Fibroblast of the aortic adventitia (primary cell): ENCODE data around the gene BNIPL. TPM values are rescaled to one million over a fixed set of nuclear protein-coding genes. Genes with fewer than 3 reads are reported as not detected.

Source experiments
- DNase-seq: peaks from one replicate; pipeline ENCODE4 v3.0.0-alpha.2; 2010; ENCODE audit warnings: low read depth
- H3K4me3 ChIP-seq: 2 replicates; pipeline ENCODE4 v1.5.1; 2011; ENCODE audit warnings: low read depth, mild to moderate bottlenecking, control low read depth, low read length, moderate library complexity
- total RNA-seq: library from RNA; depleted of rRNA; stranded (reverse); fragments of >200 nt; gene quantifications from 2 replicates; pipeline ENCODE4 v1.2.3, GENCODE V29; 2012; ENCODE audit warnings: low replicate concordance
- TF ChIP-seq, protein P1 (sequence below): IDR thresholded peaks from 2 replicates; pipeline ENCODE4 v1.5.1; 2011; ENCODE audit warnings: mild to moderate bottlenecking, low read length, control low read depth, inconsistent platforms; ENCODE audit not compliant: insufficient read depth

BNIPL gene
- total RNA-seq, 1 donor, result 0.18 TPM

DNA sequence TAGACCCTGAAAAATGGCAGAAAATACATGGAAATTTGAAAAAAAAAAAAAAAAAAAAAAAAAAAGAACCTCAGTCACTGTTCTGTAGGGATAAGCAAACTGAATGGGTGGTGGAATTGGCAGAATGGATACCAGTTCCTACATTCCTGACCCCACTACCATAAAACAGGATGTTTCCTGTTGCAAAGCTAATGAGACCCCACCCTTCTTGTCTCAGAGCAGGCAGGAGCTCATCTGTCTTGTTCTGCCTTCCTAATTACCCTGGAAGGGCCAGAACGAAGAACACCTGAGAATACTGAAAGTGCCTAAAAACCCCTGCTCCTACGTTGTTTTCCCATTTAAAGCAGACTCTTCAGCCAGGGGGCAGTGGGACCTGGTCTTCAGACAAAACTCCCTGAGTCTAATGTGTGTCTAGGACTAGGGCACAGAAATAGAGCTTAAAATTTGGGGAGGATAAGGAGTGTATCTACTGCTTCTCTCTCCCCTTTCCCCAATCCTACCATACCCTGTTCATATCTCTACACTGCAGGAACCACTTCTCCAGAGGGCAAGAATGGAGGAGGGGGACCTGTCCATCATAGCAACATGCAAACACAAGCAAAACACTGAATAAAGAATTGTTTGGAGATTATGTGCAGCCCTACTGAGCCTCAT lies 15.1 kb downstream of the BNIPL start:
- TF ChIP-seq, protein P1, sequence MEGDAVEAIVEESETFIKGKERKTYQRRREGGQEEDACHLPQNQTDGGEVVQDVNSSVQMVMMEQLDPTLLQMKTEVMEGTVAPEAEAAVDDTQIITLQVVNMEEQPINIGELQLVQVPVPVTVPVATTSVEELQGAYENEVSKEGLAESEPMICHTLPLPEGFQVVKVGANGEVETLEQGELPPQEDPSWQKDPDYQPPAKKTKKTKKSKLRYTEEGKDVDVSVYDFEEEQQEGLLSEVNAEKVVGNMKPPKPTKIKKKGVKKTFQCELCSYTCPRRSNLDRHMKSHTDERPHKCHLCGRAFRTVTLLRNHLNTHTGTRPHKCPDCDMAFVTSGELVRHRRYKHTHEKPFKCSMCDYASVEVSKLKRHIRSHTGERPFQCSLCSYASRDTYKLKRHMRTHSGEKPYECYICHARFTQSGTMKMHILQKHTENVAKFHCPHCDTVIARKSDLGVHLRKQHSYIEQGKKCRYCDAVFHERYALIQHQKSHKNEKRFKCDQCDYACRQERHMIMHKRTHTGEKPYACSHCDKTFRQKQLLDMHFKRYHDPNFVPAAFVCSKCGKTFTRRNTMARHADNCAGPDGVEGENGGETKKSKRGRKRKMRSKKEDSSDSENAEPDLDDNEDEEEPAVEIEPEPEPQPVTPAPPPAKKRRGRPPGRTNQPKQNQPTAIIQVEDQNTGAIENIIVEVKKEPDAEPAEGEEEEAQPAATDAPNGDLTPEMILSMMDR, result no peak
- DNase-seq, result no peak
- no peak overlapping the region for H3K4me3 ChIP-seq

DNA sequence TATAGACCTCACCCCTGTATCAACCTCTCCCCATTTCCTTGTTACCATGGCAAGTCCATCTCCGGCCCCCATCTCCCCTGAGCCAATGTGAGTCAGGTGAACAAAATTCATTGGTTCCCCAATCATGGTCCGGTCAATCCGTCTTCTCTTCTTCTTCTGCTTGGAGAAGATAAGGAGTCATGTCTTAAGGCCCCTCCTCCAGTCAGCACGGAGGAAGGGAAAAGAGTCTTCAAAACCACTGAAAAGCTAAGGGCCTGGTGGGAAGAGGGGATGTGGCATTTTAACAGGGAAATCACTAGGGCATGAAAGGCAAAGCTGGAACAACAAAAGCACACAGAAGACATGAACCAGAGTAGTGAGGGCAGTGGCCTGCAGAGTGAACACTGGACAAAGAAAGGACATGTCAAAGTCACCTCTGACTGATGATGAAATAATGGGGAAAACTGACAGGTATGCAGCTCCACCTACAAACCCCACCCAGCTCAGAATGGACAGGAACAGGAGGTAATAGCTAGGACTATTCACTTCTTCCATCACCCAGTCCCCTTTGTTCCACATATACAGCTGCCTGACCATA lies 18.7 kb downstream of the BNIPL start:
- TF ChIP-seq, protein P1, result no peak
- H3K4me3 ChIP-seq, result no peak overlapping the region
- DNase-seq, result no peak

DNA sequence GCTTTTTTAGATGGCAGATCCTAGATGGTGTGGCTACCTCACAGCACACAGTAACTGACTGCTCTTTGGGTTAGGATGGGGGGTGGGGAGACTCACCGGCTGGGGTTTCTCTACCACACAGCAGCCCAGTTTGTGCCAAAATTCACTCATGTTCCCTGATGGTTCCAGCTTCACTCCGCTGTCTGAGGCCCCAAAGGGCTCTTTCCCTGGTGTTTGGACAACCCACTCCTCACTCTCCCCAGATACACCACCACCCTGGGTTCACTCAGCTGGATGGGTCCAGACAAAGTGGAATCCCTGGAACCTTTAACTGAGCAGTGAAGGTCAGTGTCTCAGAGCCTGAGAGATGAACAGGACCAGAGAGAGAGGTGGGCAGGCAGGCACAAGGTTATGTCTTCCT lies 19.2 kb downstream of the BNIPL start:
- TF ChIP-seq, protein P1, result no peak
- H3K4me3 ChIP-seq, result no peak overlapping the region
- DNase-seq, result no peak

DNA sequence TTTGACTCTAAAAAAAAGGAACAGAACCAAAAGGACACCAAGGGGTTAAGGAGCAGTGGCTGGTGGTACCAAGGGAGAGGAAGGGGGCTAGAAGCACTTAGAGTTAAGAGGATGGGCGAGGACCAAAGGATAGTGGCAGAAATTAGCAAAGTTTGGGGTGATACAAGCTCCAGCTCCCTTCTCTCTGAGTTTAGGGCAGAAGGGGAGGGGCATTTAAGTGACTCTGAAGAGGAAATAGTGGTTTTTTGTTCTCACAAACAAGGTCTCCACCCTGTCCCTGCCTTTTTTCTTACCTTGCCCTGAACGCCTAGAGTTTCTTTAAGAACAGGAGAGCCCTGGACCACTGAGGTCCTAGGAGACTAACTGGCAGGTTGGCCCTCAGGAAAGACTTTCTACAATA lies 19.8 kb downstream of the BNIPL start:
- DNase-seq, result no peak
- TF ChIP-seq, protein P1, result no peak

DNA sequence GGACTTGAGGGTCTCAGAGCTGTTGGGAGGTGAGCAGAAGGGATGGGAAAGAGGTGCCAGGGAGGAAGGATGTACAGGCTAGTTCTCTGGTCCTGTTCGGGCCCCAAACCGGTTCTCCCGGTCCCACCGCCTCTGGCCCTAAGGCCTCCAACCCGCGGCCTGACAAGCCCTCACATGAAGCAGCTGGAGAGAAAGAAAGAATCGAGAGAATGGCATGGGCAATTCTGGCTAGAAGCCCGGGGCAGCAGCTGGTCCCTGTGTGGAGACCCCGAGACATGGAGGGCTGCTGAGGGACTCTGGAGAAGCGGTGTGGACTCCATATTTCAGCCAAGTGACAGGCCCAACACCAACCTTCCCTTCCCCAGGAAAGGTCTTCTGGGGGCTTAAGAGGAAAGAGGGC lies 22.3 kb downstream of the BNIPL start:
- TF ChIP-seq, protein P1, result no peak
- DNase-seq, result peak; percentile 27
- peak overlapping the region; percentile 89 for H3K4me3 ChIP-seq

More for the DNA sequence above, 19.8 kb downstream of the BNIPL start:
- no peak overlapping the region for H3K4me3 ChIP-seq

DNA sequence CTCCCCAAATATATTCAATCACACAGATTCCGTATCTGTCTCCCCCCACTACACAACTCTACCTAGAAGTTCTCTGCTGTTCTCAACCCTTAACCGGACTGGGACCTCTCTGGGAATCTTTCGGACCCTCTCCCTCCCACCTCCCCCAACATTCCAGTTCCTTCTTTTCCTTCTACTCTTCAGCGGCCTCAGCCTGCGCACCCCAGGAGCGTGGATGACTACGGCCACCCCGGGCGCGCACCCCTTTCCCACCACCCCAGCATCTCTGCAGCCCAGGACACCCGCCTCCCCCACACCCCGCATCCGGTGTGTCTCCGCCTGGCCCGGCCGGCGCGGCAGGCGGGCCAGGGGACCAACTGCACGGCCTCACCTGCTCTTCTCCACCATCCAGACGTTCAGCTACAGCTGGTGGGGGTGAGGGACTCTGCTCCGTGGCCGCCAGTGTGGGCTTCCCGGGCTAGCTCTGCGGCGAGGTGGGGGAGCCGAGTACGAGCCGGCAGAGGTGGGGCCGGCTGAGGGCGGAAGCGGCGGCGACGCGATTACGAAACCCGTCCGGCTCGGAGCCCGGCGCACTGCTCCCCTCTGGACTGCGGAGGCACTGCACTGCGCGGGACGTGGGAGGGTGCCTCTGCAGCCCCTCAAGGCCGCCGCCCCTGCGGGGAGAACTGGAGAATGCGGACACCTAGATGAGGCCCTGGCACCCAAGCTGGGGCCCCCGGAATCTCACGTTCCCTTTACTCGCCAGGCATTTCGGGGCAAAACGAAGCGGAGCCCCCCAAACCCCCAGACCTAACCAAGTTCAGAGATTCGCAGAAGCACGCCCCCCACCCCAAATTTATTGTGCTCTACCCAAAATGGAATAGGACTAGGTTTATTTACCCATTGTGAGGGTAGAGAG lies 23.0 kb downstream of the BNIPL start, which contains the start of gene CDC42SE1:
CDC42SE1 (minus strand) TSS at position 514 of the 898 bp plus-strand sequence. CDS start 3,892 bp downstream, outside the sequence.
- H3K4me3 ChIP-seq, result peak within 1 kb of the TSS; percentile 89
- peak; percentile 73 for DNase-seq
- TF ChIP-seq, protein P1, result peak; percentile 87
